Retinal pigment epithelial cell (primary cell): ENCODE results near the gene ATP5F1D.

Experiments
- DNase-seq: peaks from one replicate; pipeline ENCODE4 v3.0.0-alpha.2; 2010; ENCODE audit warnings: low read depth
- H3K4me3 ChIP-seq: 2 replicates; pipeline ENCODE4 v1.5.1; 2011; ENCODE audit warnings: mild to moderate bottlenecking, low read length, control low read depth, moderate library complexity
- CTCF ChIP-seq: conservative IDR thresholded peaks from 2 replicates; pipeline ENCODE4 v1.5.1; 2011; ENCODE audit warnings: low read depth, low read length, control low read depth, inconsistent platforms

ATP5F1D gene

GRCh38 chr19:1282588-1283206 lies 41.1 kb downstream of the ATP5F1D start:
- TF ChIP-seq CTCF: no peak
- DNase-seq: no peak
- H3K4me3 ChIP-seq: no peak overlapping the region

DNA sequence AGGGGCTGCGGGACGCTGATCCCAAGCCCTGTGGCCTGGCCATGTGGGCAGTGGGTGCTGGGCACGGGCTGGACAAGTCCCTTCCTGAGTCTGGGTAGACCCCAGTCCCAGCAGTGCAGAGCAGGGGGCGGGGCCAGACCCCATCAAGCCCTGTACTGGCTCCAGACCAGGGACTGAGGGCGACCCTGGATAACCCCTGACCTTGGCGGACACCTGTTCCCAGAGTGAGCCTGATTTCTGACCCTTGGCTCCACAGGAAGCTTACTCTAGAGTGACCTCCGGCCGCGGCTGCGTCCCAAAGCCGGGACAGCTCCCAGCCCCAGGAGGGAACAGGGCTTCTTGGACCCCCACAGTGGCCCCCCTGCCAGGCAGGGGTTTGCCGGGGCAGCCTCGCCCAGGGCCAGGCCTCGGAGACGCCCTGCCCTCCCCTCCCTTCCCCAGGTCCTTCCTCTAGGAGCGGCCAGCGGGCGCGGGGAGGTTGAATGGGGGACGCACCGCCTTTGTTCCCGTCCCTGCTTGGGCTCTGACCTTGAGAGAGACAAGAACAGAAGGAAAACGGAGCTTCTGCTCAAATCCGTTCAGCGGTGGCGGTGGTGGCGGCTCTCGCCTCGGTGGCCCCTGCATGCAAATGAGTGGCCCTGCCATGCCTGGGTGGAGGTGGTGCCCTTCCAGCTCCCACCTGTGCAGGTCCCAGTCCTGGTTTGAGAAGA lies 41.8 kb downstream of the ATP5F1D start:
- DNase-seq: no peak
- no peak for TF ChIP-seq CTCF
- H3K4me3 ChIP-seq: no peak overlapping the region

GRCh38 chr19:1283917-1284292 lies 42.4 kb downstream of the ATP5F1D start:
- no peak for DNase-seq
- no peak for TF ChIP-seq CTCF
- H3K4me3 ChIP-seq: no peak overlapping the region

GRCh38 chr19:1284293-1284978 lies 42.9 kb downstream of the ATP5F1D start:
- no peak for TF ChIP-seq CTCF
- H3K4me3 ChIP-seq: no peak overlapping the region
- DNase-seq: no peak

GRCh38 chr19:1284979-1285736 lies 43.6 kb downstream of the ATP5F1D start:
- H3K4me3 ChIP-seq: no peak overlapping the region
- TF ChIP-seq CTCF: no peak
- DNase-seq: no peak

- TF ChIP-seq CTCF: no peak
- peak within 1 kb of the TSS; percentile 23 for H3K4me3 ChIP-seq
- no peak for DNase-seq
Observed at GRCh38 chr19:1285737-1286360, 44.3 kb downstream of the ATP5F1D start, which contains the start of gene EFNA2. Gene EFNA2, plus strand, starts transcription at chr19:1285873. Its CDS starts 296 bp downstream, at chr19:1286169.
